Peyer's patch (tissue), 4 donors: ENCODE data around the gene OCA2. TPM values are rescaled to one million over a fixed set of nuclear protein-coding genes. Genes with fewer than 3 reads are reported as not detected.

Experiments
- DNase-seq, 3 donors: peaks; one replicate each; pipeline ENCODE4 v3.0.0-alpha.2; 2017 to 2019
- H3K27ac ChIP-seq, 4 donors: fragments of 200-600 bp; sonication (generic); one replicate each; pipeline ENCODE4 v1.5.1; 2016 to 2019
- H3K27me3 ChIP-seq, 2 donors: fragments of 200-600 bp; sonication (generic); one replicate each; pipeline ENCODE4 v1.5.1; 2019
- H3K36me3 ChIP-seq, 3 donors: fragments of 200-600 bp; sonication (generic); one replicate each; pipeline ENCODE4 v1.5.1; 2016 to 2019
- H3K4me1 ChIP-seq, 4 donors: fragments of 200-600 bp; sonication (generic); one replicate each; pipeline ENCODE4 v1.5.1; 2016 to 2019
- H3K4me3 ChIP-seq, 4 donors: fragments of 200-600 bp; sonication (generic); 1 replicate in 3 of 4; 2 replicates in 1 of 4; pipeline ENCODE4 v1.5.1; 2016 to 2019; ENCODE audit warnings: mild to moderate bottlenecking in 1 of 4
- H3K9me3 ChIP-seq, 4 donors: fragments of 200-600 bp; sonication (generic); one replicate each; pipeline ENCODE4 v1.5.1; 2016 to 2019; ENCODE audit warnings: mild to moderate bottlenecking in 1 of 4
- POLR2A ChIP-seq, 2 donors: fragments of 450-650 bp; IDR thresholded peaks; one replicate each; pipeline ENCODE4 v1.5.1; 2017; ENCODE audit warnings: antibody characterized with exemption in 2 of 2, mild to moderate bottlenecking in 2 of 2, moderate library complexity in 2 of 2
- total RNA-seq, 4 donors: library from RNA; depleted of rRNA; stranded (reverse); fragments of >200 nt; gene quantifications; one replicate each; pipeline ENCODE4 v1.1.0, GENCODE V29; 2016
- TF ChIP-seq, protein P1 (sequence below), 6 experiments: fragments of 450-650 bp in 4 of 6; fragments of 200-600 bp in 2 of 6; sonication (generic) in 1 of 6; IDR thresholded peaks; one replicate each; pipeline ENCODE4 v1.5.1; 2017 to 2019; ENCODE audit warnings: antibody characterized with exemption in 6 of 6, mild to moderate bottlenecking in 3 of 6, moderate library complexity in 1 of 6

The OCA2 gene
- total RNA-seq, 4 donors from 2014 or later, result 1.4 to 3.0 TPM; not detected in 2

DNA sequence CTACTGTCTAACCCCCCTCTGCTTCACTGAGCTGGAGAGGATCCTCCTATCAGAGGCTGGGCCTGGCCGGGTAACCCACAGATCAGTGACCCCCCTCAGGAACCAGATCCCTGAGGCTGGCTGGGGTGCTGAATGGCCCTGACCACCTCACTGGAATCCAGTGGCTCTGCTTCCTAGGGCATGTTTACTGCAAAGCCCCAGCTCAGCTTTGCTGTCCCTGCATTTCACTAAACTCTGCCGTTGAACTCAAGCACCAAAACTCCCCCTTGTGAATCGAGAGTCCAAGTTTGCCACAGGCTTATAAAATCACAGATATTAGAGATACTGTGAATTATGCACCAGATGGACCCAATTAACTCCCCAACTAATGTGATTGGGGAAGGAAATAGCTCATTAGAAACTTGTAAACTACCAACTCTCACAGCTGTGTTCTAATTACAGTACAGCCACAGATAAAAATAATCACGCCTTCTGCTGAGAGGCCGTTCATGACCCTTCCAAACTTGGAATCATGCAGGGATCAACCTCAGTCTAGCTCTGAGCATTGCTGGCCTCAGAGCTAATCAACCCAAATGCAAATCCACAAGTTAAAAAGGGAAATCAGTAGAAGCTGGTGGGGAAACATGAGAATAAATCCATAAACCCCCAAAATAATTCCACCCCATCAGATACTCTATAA, 47.0 kb downstream of the OCA2 start:
- Histone ChIP-seq H3K9me3 (no peaks in the 10 kb centered on the region), H3K27ac (no peak overlapping the region), H3K4me1 (no peaks in the 10 kb centered on the region), H3K27me3 (no peaks in the 10 kb centered on the region), H3K36me3 (no peaks in the 10 kb centered on the region), H3K4me3 (no peak overlapping the region)
- TF ChIP-seq POLR2A (IDR thresholded peaks at IDR 0.05), result no peak
- TF ChIP-seq, protein P1, sequence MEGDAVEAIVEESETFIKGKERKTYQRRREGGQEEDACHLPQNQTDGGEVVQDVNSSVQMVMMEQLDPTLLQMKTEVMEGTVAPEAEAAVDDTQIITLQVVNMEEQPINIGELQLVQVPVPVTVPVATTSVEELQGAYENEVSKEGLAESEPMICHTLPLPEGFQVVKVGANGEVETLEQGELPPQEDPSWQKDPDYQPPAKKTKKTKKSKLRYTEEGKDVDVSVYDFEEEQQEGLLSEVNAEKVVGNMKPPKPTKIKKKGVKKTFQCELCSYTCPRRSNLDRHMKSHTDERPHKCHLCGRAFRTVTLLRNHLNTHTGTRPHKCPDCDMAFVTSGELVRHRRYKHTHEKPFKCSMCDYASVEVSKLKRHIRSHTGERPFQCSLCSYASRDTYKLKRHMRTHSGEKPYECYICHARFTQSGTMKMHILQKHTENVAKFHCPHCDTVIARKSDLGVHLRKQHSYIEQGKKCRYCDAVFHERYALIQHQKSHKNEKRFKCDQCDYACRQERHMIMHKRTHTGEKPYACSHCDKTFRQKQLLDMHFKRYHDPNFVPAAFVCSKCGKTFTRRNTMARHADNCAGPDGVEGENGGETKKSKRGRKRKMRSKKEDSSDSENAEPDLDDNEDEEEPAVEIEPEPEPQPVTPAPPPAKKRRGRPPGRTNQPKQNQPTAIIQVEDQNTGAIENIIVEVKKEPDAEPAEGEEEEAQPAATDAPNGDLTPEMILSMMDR (IDR thresholded peaks at IDR 0.05), result no peak
- no peak for DNase-seq

DNA sequence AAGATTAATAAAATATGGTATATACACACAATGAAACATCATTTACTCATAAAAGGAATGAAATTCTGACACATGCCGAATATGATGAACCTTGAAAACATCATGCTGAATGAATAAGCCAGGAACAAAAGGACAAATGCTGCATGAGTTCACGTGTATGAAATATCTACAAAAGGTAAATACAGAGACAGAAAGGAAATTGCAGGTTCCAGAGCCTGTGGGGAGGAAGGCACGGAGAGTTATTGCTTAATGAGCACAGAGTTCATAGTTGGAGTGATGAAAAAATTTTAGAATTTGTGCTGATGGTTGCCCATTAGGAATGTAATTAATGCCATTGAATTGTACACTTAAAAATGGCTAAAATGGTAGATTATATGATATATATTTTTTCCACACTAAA, 49.5 kb downstream of the OCA2 start:
- no peak for DNase-seq

DNA sequence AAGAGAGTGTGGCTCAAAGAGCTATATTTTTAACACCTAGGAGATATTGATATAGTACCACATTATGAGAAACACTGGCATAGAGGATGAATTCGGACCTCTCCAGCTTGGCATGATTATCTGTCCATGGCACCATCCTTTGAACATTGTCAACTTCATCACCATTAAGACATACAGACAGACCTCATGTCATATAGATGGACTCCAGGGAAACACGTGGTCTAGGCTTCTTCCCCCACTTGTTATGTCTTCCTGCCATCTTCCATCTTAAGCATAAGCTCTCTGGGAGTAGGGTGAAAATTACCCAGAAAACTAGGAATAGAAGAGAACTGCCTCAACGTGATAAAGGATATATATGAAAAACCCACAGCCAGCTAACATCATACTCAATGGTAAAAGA, 51.8 kb downstream of the OCA2 start:
- no peak overlapping the region for H3K4me3 ChIP-seq
- no peak overlapping the region for H3K27ac ChIP-seq
- H3K9me3 ChIP-seq, result no peaks in the 10 kb centered on the region
- TF ChIP-seq, protein P1 (IDR thresholded peaks at IDR 0.05), result no peak
- TF ChIP-seq POLR2A (IDR thresholded peaks at IDR 0.05), result no peak
- no peaks in the 10 kb centered on the region for H3K36me3 ChIP-seq
- DNase-seq, result no peak
- no peaks in the 10 kb centered on the region for H3K4me1 ChIP-seq
- H3K27me3 ChIP-seq, result no peaks in the 10 kb centered on the region

More for the DNA sequence above, 49.5 kb downstream of the OCA2 start:
- TF ChIP-seq POLR2A (IDR thresholded peaks at IDR 0.05), result no peak
- TF ChIP-seq, protein P1 (IDR thresholded peaks at IDR 0.05), result no peak
- H3K4me3 ChIP-seq, result no peak overlapping the region
- no peaks in the 10 kb centered on the region for H3K36me3 ChIP-seq
- H3K27me3 ChIP-seq, result no peaks in the 10 kb centered on the region
- H3K27ac ChIP-seq, result no peak overlapping the region
- no peaks in the 10 kb centered on the region for H3K9me3 ChIP-seq
- H3K4me1 ChIP-seq, result no peaks in the 10 kb centered on the region

DNA sequence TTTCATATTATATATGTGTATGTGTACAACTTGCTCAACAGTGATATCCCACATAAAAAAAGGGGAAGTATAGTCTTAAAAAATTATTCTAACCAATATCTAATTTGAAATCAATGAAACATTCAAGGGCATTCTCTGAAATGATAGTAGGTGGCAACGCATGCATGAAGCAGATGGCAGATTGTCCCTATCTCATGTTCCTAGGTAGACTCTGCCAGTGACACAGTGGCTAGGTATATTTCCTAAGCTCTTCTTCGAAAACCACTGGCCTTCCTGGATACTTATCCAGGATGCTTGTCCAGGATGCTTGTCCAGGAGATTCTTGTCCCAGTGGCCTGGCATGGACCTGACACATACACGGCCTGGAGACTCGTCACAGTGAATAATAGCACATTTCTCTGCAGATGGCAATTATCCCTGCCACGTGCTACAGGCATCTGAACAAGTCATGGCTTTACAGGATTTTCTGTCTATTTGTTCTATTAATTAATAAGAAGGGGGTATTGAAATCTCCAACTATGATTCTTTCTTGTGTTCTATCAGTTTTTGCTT, 54.9 kb downstream of the OCA2 start:
- Histone ChIP-seq H3K4me3 (no peak overlapping the region), H3K27me3 (no peaks in the 10 kb centered on the region), H3K27ac (no peak overlapping the region), H3K4me1 (no peaks in the 10 kb centered on the region), H3K36me3 (no peaks in the 10 kb centered on the region), H3K9me3 (no peaks in the 10 kb centered on the region)
- no peak for DNase-seq
- TF ChIP-seq POLR2A (IDR thresholded peaks at IDR 0.05), result no peak
- TF ChIP-seq, protein P1 (IDR thresholded peaks at IDR 0.05), result no peak

DNA sequence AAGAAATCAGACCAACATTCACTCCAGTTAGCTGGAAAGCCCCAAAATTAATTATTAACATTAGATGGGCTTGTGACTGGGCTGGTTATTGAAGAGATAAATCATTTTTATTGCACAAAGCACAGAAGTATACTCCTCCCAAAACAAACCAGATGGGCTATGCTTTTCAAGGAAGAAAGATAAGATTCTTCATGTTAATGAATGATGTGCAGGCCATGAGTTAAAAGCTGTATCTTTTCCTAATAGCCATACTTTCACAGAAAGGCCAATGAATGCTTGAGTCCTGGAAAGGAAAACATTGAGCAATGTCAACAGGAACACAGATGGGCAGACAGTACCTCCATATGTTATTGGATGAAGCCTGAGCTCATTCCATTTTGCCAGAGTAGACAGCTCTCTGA, 55.4 kb downstream of the OCA2 start:
- H3K27ac ChIP-seq, result no peak overlapping the region
- DNase-seq, result no peak
- TF ChIP-seq, protein P1 (IDR thresholded peaks at IDR 0.05), result no peak
- no peak for TF ChIP-seq POLR2A (IDR thresholded peaks at IDR 0.05)
- H3K9me3 ChIP-seq, result no peaks in the 10 kb centered on the region
- H3K27me3 ChIP-seq, result no peaks in the 10 kb centered on the region
- H3K4me3 ChIP-seq, result no peak overlapping the region
- H3K4me1 ChIP-seq, result no peaks in the 10 kb centered on the region
- no peaks in the 10 kb centered on the region for H3K36me3 ChIP-seq
